Measurements from ENCODE around the gene CCPG1. TPM values are rescaled to one million over a fixed set of nuclear protein-coding genes. Genes with fewer than 3 reads are reported as not detected.

CCPG1 gene
- total and polyA plus RNA-seq, 2 experiments from 2014 or later: 147 to 203 TPM

DNA sequence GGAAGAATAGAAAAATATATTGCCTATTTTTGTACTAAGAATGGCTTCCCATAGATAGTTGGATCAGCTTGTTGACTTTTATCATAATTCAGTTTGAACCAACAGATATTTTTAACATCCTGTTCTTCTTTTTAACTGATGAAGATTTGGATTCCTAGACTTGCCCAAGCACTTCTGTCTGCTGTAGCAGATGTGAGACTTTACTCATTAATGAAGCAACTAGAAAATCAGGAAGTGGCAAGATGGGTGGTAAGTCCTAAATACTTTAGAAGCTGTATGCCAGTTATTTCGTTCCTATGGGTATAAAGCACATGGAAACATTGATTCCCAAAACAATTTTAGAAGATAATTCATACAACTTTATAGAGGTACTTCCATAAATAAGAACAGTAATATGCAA is 80.8 kb downstream of the CCPG1 start:
- no peak for DNase-seq
- Histone ChIP-seq H3K27ac (no peak overlapping the region), H3K9me3 (ENCODE audit: low read depth) (no peaks in the 10 kb centered on the region), H3K4me1 (ENCODE audit: insufficient read depth) (no peaks in the 10 kb centered on the region), H3K27me3 (replicated peaks; ENCODE audit: insufficient read depth) (no peaks in the 10 kb centered on the region), H2AFZ (no peak overlapping the region), H3K9ac (no peak overlapping the region), H3K4me3 (no peak overlapping the region), H3K79me2 (ENCODE audit: insufficient read depth) (no peaks in the 10 kb centered on the region), H4K20me1 (ENCODE audit: insufficient read depth) (no peaks in the 10 kb centered on the region), H3F3A (ENCODE audit: insufficient read depth) (no peaks in the 10 kb centered on the region), H3K9me2 (ENCODE audit: insufficient read depth) (no peaks in the 10 kb centered on the region), H3K36me3 (ENCODE audit: low read depth) (no peaks in the 10 kb centered on the region), H3K4me2 (ENCODE audit: unreplicated experiment) (no peak overlapping the region)
- TF ChIP-seq EZH2 (IDR thresholded peaks at IDR 0.05; ENCODE audit: insufficient read depth, poor library complexity, severe bottlenecking): no peak
- no peak for TF ChIP-seq EZH2phosphoT487 (IDR thresholded peaks at IDR 0.05; ENCODE audit: insufficient read depth, low read depth)
- in situ Hi-C loops (cut with MboI): no loop called here
- 86 to 94% methylated on average over 1 of the region's 1 CpG for WGBS, 2 experiments (ENCODE audit: low coverage in 1 of 2, low lambda C conversion rate in 2 of 2, missing lambda C conversion rate in 2 of 2)

DNA sequence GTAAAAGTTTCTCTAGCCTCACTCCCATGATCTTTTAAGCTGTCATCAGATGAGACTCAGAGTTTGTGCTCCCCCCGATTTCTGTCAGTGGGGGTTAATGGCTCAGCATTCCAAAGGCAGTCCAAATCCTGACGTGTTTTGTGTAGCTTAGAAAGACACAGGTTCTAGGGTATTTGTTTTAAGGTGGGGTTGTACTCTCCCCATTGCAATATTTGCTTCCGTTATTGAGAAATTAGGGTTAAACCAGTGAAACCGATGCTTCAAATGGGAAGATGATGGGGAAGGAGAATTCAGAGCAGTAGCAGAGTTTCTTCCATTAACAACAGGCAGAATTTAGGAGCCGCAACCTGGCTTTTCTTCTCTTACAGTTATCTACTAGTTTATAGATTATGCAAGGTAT is 85.7 kb downstream of the CCPG1 start:
- TF ChIP-seq EZH2phosphoT487 (IDR thresholded peaks at IDR 0.05; ENCODE audit: insufficient read depth, low read depth): no peak
- no peak for TF ChIP-seq EZH2 (IDR thresholded peaks at IDR 0.05; ENCODE audit: insufficient read depth, poor library complexity, severe bottlenecking)
- DNase-seq: no peak
- in situ Hi-C loops (cut with MboI): no loop called here

DNA sequence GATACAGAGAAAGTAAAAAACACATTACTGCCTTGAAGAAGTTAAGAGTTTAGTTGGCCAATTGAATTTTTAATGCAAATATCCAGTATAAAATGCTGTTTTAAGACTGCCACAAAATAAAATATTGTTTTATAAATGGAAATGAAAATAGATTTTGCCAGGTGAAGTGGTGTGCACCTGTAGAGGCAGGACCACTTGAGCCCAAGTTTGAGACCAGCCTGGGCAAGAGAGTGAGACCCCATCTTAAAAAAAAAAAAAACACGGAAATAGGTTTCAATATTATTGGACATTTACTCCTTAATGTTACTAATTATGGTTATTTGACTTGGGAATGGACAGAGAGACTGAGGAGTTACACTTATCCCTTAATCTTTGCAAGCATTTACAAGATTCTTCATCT is 87.2 kb downstream of the CCPG1 start:
- peaks cover 12% of the 10 kb centered on the region for H3K4me1 ChIP-seq (ENCODE audit: insufficient read depth)
- H3K27ac ChIP-seq: no peak overlapping the region
- H3K4me2 ChIP-seq (ENCODE audit: unreplicated experiment): no peak overlapping the region
- H3F3A ChIP-seq (ENCODE audit: insufficient read depth): no peaks in the 10 kb centered on the region
- H3K9me3 ChIP-seq (ENCODE audit: low read depth): no peaks in the 10 kb centered on the region
- TF ChIP-seq EZH2phosphoT487 (IDR thresholded peaks at IDR 0.05; ENCODE audit: insufficient read depth, low read depth) (no peak), EZH2 (IDR thresholded peaks at IDR 0.05; ENCODE audit: insufficient read depth, poor library complexity, severe bottlenecking) (no peak)
- no peak overlapping the region; the same call in 1 of the 2 replicates for H3K4me3 ChIP-seq
- in situ Hi-C loops (cut with MboI): no loop called here
- no peak overlapping the region for H3K9ac ChIP-seq
- peaks cover 49% of the 10 kb centered on the region for H3K79me2 ChIP-seq (ENCODE audit: insufficient read depth)
- H3K36me3 ChIP-seq (ENCODE audit: low read depth): no peaks in the 10 kb centered on the region
- H3K27me3 ChIP-seq (replicated peaks; ENCODE audit: insufficient read depth): no peaks in the 10 kb centered on the region
- H2AFZ ChIP-seq: no peak overlapping the region
- H4K20me1 ChIP-seq (ENCODE audit: insufficient read depth): no peaks in the 10 kb centered on the region
- no peaks in the 10 kb centered on the region for H3K9me2 ChIP-seq (ENCODE audit: insufficient read depth)
- no peak for DNase-seq
- 100% methylated on average over 1 of the region's 1 CpG for WGBS, 2 experiments (ENCODE audit: low coverage in 1 of 2, low lambda C conversion rate in 2 of 2, missing lambda C conversion rate in 2 of 2)

More for the DNA sequence above, 85.7 kb downstream of the CCPG1 start:
- H3K9ac ChIP-seq: no peak overlapping the region
- no peak overlapping the region for H3K4me3 ChIP-seq
- H3K36me3 ChIP-seq (ENCODE audit: low read depth): no peaks in the 10 kb centered on the region
- WGBS, 2 experiments (ENCODE audit: low coverage in 1 of 2, low lambda C conversion rate in 2 of 2, missing lambda C conversion rate in 2 of 2): 88% methylated on average over 5 of the region's 5 CpGs
- H3K4me2 ChIP-seq (ENCODE audit: unreplicated experiment): no peak overlapping the region
- H3K79me2 ChIP-seq (ENCODE audit: insufficient read depth): peaks cover 34% of the 10 kb centered on the region
- H3K27me3 ChIP-seq (replicated peaks; ENCODE audit: insufficient read depth): no peaks in the 10 kb centered on the region
- H4K20me1 ChIP-seq (ENCODE audit: insufficient read depth): no peaks in the 10 kb centered on the region
- no peaks in the 10 kb centered on the region for H3K9me3 ChIP-seq (ENCODE audit: low read depth)
- H3K27ac ChIP-seq: no peak overlapping the region
- no peaks in the 10 kb centered on the region for H3K9me2 ChIP-seq (ENCODE audit: insufficient read depth)
- H3K4me1 ChIP-seq (ENCODE audit: insufficient read depth): peaks cover 12% of the 10 kb centered on the region
- no peaks in the 10 kb centered on the region for H3F3A ChIP-seq (ENCODE audit: insufficient read depth)
- H2AFZ ChIP-seq: no peak overlapping the region

DNA sequence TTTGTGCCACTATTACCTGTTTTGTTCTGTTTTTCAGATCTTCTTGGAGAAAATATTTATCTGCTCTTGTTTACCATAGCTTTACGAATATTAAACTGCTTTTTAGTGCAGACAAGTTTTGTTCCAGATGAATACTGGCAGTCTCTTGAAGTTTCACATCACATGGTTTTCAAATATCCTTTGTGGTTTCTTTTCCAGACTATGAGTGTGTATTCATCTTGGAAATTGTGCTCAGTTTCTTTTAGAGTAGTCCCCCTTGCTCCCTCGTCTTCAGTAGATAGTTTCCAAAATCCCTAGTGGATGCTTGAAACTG is 88.0 kb downstream of the CCPG1 start:
- peaks cover 12% of the 10 kb centered on the region for H3K4me1 ChIP-seq (ENCODE audit: insufficient read depth)
- no peaks in the 10 kb centered on the region for H3K27me3 ChIP-seq (replicated peaks; ENCODE audit: insufficient read depth)
- DNase-seq: peak; percentile 40
- no peaks in the 10 kb centered on the region for H4K20me1 ChIP-seq (ENCODE audit: insufficient read depth)
- H3K36me3 ChIP-seq (ENCODE audit: low read depth): no peaks in the 10 kb centered on the region
- H3K9me3 ChIP-seq (ENCODE audit: low read depth): no peaks in the 10 kb centered on the region
- no peaks in the 10 kb centered on the region for H3F3A ChIP-seq (ENCODE audit: insufficient read depth)
- WGBS, 2 experiments (ENCODE audit: low coverage in 1 of 2, low lambda C conversion rate in 2 of 2, missing lambda C conversion rate in 2 of 2): 14% methylated on average over 2 of the region's 2 CpGs
- H3K9ac ChIP-seq: peak overlapping the region; percentile 99
- H3K9me2 ChIP-seq (ENCODE audit: insufficient read depth): no peaks in the 10 kb centered on the region
- peak overlapping the region; percentile 96 for H3K4me3 ChIP-seq
- H3K27ac ChIP-seq: peak overlapping the region; percentile 33
- H2AFZ ChIP-seq: peak overlapping the region; percentile 97
- peak overlapping the region; percentile 84 for H3K4me2 ChIP-seq (ENCODE audit: unreplicated experiment)
- TF ChIP-seq EZH2 (IDR thresholded peaks at IDR 0.05; ENCODE audit: insufficient read depth, poor library complexity, severe bottlenecking) (no peak), EZH2phosphoT487 (IDR thresholded peaks at IDR 0.05; ENCODE audit: insufficient read depth, low read depth) (no peak)
- in situ Hi-C loops (cut with MboI): no loop called here
- peaks cover 57% of the 10 kb centered on the region for H3K79me2 ChIP-seq (ENCODE audit: insufficient read depth)

All from GM23248 (cell line).